GM12865 (cell line): ENCODE measurements around the gene PSD2.
A peak's percentile ranks its signal among the peaks of the same experiment; 100 is the strongest.

Experiments used
- DNase-seq: peaks from one replicate; pipeline ENCODE4 v3.0.0; 2010; ENCODE audit warnings: low read depth
- H3K4me3 ChIP-seq: 2 replicates; pipeline ENCODE4 v1.5.1; 2011; ENCODE audit warnings: mild to moderate bottlenecking, low read depth, low read length, control low read depth
- TF ChIP-seq, protein P1 (sequence below): IDR thresholded peaks from 2 replicates; pipeline ENCODE4 v1.5.1; 2011; ENCODE audit warnings: low read length, control low read depth, low read depth, inconsistent platforms; ENCODE audit not compliant: insufficient read depth; ENCODE audit errors: missing control alignments

PSD2 gene

DNA sequence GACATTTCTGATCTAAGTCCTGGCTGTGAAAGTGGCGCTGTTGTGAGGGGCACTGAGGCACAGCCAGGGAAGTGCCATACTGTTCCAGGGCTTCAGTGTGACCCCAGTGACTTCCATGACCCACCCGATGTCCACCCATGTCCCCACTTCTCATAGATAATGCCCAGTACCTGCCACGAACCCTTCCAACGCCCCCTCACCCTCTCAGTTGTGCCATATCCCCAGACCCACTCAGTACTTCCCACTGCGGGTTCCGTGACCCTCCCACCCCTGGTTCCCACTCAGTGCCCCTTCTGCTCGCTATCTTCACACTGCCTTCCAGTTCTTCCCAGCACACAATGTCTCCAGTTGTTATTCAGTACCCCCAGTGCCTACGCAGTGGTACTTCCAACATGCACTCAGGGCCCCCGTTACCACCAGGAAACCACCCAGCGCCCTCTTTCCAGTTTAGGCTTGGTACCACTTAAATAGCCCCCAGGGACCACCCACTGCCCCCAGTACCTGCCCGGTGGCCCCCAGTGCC, 30.7 kb upstream of the PSD2 start:
- TF ChIP-seq, protein P1, sequence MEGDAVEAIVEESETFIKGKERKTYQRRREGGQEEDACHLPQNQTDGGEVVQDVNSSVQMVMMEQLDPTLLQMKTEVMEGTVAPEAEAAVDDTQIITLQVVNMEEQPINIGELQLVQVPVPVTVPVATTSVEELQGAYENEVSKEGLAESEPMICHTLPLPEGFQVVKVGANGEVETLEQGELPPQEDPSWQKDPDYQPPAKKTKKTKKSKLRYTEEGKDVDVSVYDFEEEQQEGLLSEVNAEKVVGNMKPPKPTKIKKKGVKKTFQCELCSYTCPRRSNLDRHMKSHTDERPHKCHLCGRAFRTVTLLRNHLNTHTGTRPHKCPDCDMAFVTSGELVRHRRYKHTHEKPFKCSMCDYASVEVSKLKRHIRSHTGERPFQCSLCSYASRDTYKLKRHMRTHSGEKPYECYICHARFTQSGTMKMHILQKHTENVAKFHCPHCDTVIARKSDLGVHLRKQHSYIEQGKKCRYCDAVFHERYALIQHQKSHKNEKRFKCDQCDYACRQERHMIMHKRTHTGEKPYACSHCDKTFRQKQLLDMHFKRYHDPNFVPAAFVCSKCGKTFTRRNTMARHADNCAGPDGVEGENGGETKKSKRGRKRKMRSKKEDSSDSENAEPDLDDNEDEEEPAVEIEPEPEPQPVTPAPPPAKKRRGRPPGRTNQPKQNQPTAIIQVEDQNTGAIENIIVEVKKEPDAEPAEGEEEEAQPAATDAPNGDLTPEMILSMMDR, result no peak
- DNase-seq, result no peak
- H3K4me3 ChIP-seq, result no peak overlapping the region

DNA sequence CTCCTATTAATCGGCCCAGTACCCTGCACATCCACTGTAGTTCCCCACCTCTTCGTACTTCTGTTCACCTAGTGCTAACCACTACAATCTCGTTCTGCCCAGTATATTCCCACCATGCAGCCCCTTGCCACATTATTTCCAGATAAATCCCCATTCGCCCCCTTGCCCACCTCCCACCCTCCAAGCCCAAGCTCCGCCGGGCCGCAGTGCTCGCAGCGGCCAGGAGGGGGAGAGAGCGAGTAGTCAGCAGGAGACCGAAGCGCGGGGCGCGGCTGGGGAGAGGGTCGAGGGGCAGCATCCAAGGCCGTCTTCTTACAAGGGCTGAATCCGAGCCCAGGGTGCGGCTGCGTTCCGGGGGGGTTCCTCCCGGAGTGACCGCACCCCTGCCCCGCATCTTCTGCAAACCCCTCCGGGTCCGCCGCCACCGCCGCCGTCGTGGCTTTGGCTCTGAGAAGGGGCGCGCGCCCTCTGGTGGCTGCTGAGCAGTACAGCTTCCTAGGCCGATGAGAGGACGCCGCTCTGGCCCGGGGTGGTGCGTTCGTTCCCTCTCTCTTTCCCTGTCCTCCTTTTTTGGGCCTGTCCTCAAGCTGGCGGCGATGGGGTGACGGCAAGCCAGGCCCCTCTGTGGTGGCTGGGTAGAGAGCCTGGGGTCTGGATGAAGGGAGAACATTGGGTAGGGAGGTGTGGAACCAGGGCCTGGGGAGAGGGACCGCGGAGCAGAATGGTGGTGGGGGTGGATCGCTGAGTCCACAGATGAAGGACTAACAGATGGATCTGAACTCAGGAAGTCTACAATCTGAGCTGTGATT, 30.0 kb upstream of the PSD2 start:
- DNase-seq, result peak; percentile 86
- peak overlapping the region; percentile 45 for H3K4me3 ChIP-seq
- TF ChIP-seq, protein P1, result peak; percentile 85

DNA sequence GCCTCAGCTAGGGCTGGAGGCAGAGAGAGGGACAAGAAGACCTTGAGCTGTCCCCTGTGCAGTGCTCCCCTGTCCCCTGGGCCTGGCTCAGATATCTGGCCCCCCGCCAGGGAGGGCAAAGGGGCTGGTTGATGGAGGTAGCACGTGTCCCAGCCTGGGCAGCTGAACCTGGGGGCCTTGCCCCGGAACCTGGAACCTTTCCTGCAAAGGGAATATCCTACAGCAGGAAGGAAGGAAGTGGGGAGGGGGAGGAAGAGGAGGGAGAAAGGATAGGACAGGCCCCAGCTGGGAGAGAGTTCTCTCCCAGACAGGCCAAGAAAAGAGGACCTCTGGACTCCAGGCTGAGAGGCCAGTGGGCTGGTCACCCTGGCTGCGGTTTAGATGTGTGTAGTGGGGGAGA, 27.6 kb upstream of the PSD2 start:
- TF ChIP-seq, protein P1, result no peak
- DNase-seq, result no peak
- no peak overlapping the region for H3K4me3 ChIP-seq

DNA sequence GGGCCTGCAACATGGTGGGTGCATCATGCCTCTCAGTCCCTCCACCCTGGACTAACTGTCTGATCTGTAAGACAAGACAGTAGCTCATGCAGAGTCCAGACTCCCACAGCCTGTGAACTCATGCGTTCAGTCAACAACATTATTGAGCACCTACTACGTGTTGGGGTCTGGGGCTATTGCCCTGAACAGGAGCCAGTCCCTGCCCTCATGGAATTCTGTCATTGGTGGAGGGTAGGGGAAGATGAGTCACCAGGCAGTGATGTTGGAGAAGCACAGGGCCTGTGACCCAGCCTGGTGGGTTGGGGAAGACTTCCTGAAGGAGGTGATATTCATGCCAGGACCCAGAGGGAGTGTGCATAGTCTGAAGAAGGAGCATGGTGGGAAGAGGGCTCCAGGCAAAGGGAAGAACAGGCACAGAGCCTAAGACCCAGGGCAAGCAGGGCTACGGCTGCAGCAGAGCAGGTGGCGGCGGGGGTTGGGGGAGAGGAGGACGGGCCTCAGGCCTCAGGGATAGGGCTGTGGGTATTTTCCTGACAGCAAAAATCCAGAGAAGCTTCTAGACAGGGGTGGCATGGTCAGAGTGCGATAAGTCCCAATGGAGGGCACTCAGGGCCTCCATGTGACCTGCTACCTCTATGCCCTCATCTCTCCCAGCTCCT, 26.7 kb upstream of the PSD2 start:
- no peak overlapping the region for H3K4me3 ChIP-seq
- DNase-seq, result no peak
- TF ChIP-seq, protein P1, result no peak

DNA sequence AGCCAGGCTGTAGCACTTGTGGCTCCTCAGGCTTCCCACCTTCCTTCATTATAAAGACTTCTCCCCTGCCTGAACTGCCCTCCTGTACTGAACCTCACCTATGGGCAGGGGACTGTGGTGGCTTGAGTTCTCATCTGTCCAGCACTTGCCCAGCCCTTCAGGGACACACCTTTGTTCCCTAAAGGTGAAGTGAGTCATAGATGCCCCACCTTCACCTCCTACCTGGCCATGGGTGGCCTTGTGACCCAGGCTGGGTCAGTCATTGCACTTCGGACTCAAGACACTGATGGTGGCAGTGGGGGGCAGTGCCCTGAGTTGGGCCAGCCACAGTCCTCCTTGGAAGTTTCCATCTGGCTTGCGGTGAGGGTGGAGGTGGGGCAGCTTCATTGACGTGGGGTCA, 26.1 kb upstream of the PSD2 start:
- DNase-seq, result no peak
- TF ChIP-seq, protein P1, result no peak
- H3K4me3 ChIP-seq, result no peak overlapping the region

DNA sequence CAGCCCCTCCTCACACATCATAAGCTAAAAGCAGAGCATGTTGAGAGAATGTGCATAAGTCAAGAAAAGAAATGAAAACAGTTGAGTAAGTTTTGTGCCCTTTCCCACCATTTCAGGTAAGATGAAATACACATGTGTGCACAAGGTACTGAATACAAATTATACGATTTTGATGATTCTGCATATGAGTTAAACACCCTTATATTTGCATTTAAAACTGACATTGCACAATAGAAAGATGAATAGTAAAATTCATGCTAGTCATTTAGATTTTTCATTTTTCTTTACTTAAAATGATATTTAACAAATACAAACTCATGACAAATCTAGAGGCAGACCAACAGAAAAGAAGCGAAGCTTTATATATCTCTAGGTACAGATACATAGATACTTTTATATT, 24.9 kb upstream of the PSD2 start:
- TF ChIP-seq, protein P1, result no peak
- no peak overlapping the region for H3K4me3 ChIP-seq

More for the DNA sequence above, 24.9 kb upstream of the PSD2 start:
- no peak for DNase-seq
